Measurements from ENCODE around the gene ACRV1. TPM values are rescaled to one million over a fixed set of nuclear protein-coding genes. Genes with fewer than 3 reads are reported as not detected.

Gene ACRV1
- total and polyA plus RNA-seq, 2 experiments from 2014 or later: 0.65 TPM; not detected in 1

DNA sequence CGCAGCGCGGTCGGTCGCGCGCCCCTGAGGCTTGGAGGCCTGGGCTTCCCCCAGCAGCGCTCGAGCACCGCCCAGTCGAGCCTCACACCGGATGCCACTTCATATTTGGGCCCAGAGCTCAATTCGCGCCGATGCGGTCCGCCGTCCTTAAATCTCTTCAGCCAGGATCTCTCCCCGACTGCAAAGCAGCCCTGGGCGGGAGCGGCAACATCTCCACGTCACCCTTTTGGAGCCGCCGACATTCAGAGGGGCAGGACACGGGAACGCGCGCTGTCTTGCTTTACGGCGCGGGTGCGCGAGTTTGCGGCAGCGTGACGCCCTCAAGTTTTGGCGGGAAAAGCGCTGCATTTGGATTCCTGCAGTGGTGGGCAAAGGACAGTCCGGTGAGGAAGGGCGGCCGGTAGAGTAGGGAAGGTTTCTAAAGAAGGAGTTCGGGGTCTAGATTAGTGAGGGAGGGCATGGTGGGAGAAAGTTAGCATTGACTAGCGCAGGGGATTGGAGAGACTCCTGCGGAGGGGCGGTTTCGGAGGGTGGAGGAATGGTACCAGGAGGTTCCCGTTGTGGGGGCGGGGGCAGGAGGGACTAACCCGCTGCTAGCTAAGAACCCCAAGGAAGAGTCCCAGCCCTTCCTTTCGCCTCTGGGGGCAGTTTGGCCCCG, 54.9 kb downstream of the ACRV1 start:
- H2AFZ ChIP-seq: no peak overlapping the region
- H3F3A ChIP-seq (replicated peaks; ENCODE audit: low read depth): peaks cover 7% of the 10 kb centered on the region; the same call in 1 of the 2 replicates
- peaks cover 39% of the 10 kb centered on the region for H3K79me2 ChIP-seq (replicated peaks; ENCODE audit: insufficient read depth)
- H3K27me3 Mint-ChIP-seq (ENCODE audit: insufficient read depth, low read depth, poor library complexity): peaks cover 7% of the 10 kb centered on the region
- H3K27me3 ChIP-seq (ENCODE audit: insufficient read depth): no peaks in the 10 kb centered on the region
- peaks cover 54% of the 10 kb centered on the region; the same call in 2 of the 3 replicates for H3K36me3 Mint-ChIP-seq (ENCODE audit: low read depth)
- peak overlapping the region; percentile 58 for H3K4me3 ChIP-seq
- peaks cover 13% of the 10 kb centered on the region for H3K4me1 Mint-ChIP-seq
- no peaks in the 10 kb centered on the region for H3K9me2 ChIP-seq (ENCODE audit: insufficient read depth)
- DNase-seq (ENCODE audit: low spot score): peak; percentile 97
- H3K4me3 Mint-ChIP-seq: peak overlapping the region; percentile 93
- TF ChIP-seq, protein P1, sequence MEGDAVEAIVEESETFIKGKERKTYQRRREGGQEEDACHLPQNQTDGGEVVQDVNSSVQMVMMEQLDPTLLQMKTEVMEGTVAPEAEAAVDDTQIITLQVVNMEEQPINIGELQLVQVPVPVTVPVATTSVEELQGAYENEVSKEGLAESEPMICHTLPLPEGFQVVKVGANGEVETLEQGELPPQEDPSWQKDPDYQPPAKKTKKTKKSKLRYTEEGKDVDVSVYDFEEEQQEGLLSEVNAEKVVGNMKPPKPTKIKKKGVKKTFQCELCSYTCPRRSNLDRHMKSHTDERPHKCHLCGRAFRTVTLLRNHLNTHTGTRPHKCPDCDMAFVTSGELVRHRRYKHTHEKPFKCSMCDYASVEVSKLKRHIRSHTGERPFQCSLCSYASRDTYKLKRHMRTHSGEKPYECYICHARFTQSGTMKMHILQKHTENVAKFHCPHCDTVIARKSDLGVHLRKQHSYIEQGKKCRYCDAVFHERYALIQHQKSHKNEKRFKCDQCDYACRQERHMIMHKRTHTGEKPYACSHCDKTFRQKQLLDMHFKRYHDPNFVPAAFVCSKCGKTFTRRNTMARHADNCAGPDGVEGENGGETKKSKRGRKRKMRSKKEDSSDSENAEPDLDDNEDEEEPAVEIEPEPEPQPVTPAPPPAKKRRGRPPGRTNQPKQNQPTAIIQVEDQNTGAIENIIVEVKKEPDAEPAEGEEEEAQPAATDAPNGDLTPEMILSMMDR (conservative IDR thresholded peaks at IDR 0.05; ENCODE audit: low read depth in 2 of 2): no peak
- TF ChIP-seq, protein P2, sequence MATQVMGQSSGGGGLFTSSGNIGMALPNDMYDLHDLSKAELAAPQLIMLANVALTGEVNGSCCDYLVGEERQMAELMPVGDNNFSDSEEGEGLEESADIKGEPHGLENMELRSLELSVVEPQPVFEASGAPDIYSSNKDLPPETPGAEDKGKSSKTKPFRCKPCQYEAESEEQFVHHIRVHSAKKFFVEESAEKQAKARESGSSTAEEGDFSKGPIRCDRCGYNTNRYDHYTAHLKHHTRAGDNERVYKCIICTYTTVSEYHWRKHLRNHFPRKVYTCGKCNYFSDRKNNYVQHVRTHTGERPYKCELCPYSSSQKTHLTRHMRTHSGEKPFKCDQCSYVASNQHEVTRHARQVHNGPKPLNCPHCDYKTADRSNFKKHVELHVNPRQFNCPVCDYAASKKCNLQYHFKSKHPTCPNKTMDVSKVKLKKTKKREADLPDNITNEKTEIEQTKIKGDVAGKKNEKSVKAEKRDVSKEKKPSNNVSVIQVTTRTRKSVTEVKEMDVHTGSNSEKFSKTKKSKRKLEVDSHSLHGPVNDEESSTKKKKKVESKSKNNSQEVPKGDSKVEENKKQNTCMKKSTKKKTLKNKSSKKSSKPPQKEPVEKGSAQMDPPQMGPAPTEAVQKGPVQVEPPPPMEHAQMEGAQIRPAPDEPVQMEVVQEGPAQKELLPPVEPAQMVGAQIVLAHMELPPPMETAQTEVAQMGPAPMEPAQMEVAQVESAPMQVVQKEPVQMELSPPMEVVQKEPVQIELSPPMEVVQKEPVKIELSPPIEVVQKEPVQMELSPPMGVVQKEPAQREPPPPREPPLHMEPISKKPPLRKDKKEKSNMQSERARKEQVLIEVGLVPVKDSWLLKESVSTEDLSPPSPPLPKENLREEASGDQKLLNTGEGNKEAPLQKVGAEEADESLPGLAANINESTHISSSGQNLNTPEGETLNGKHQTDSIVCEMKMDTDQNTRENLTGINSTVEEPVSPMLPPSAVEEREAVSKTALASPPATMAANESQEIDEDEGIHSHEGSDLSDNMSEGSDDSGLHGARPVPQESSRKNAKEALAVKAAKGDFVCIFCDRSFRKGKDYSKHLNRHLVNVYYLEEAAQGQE (IDR thresholded peaks at IDR 0.05; ENCODE audit: unreplicated experiment): peak; percentile 8
- TF ChIP-seq ZNF114 (CRISPR knock-in tag; IDR thresholded peaks at IDR 0.05): no peak
- TF ChIP-seq STAT1 (IDR thresholded peaks at IDR 0.05; ENCODE audit: unreplicated experiment): no peak
- no peak for TF ChIP-seq EZH2phosphoT487 (IDR thresholded peaks at IDR 0.05; ENCODE audit: unreplicated experiment)
- TF ChIP-seq, protein P3, sequence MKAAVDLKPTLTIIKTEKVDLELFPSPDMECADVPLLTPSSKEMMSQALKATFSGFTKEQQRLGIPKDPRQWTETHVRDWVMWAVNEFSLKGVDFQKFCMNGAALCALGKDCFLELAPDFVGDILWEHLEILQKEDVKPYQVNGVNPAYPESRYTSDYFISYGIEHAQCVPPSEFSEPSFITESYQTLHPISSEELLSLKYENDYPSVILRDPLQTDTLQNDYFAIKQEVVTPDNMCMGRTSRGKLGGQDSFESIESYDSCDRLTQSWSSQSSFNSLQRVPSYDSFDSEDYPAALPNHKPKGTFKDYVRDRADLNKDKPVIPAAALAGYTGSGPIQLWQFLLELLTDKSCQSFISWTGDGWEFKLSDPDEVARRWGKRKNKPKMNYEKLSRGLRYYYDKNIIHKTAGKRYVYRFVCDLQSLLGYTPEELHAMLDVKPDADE (IDR thresholded peaks at IDR 0.05): peak; percentile 46; the same call in 1 of the 2 replicates
- peak; percentile 90 for TF ChIP-seq CREB1 (CRISPR knock-in tag; IDR thresholded peaks at IDR 0.05; ENCODE audit: low read depth)
- peak; percentile 98 for TF ChIP-seq POLR2AphosphoS5 (IDR thresholded peaks at IDR 0.05; ENCODE audit: low read depth)
- H3K9me3 Mint-ChIP-seq: no peaks in the 10 kb centered on the region
- peak overlapping the region; percentile 98 for H3K27ac Mint-ChIP-seq
- peak overlapping the region; percentile 76 for H3K4me2 ChIP-seq
- H3K27ac ChIP-seq (ENCODE audit: low read depth): peak overlapping the region; percentile 99
- H4K20me1 ChIP-seq (replicated peaks; ENCODE audit: insufficient read depth): peaks cover 8% of the 10 kb centered on the region; the same call in 1 of the 2 replicates
- ATAC-seq: peak; percentile 80
- peaks cover 27% of the 10 kb centered on the region for H3K36me3 ChIP-seq (ENCODE audit: insufficient read depth)
- H3K4me1 ChIP-seq (ENCODE audit: insufficient read depth): peaks cover 10% of the 10 kb centered on the region; the same call in 1 of the 2 replicates
